Astrocyte (in vitro differentiated cells and primary cell): Measurements from ENCODE around the gene ZNRF2.

Source experiments
- CTCF ChIP-seq: IDR thresholded peaks from 2 replicates; pipeline ENCODE4 v1.5.1; 2011; ENCODE audit warnings: low read depth, mild to moderate bottlenecking, inconsistent platforms, low read length, moderate library complexity; ENCODE audit not compliant: insufficient read depth
- EZH2 ChIP-seq: IDR thresholded peaks from 2 replicates; pipeline ENCODE4 v1.6.1; 2012; ENCODE audit warnings: mild to moderate bottlenecking, low read length, inconsistent platforms; ENCODE audit not compliant: insufficient read depth

- TF ChIP-seq CTCF (no peak), EZH2 (no peak)
These were observed 24.0 kb downstream of the ZNRF2 start for GRCh38 chr7:30308389-30308788.
